SK-N-SH (cell line): ENCODE data around the gene NUP88. TPM values are rescaled to one million over a fixed set of nuclear protein-coding genes. Genes with fewer than 3 reads are reported as not detected.
A peak's percentile ranks its signal among the peaks of the same experiment; 100 is the strongest.

Source experiments
- CTCF ChIA-PET: fragments of 300-600, 350-600 bp; formaldehyde crosslinking; extraction: SDS; loops from one replicate; lab custom pipeline; 2021; lab: Yijun Ruan, JAX
- POLR2A ChIA-PET: fragments of 350-600 bp; sonication (Branson Sonifier 250); formaldehyde crosslinking; extraction: SDS; loops from one replicate; lab custom pipeline; 2020; ENCODE audit warnings: antibody characterized with exemption, inconsistent platforms; lab: Yijun Ruan, JAX
- DNase-seq: peaks from one replicate; pipeline ENCODE4 v3.0.0; 2012
- H2AFZ ChIP-seq: fragments of 200-600 bp; sonication (generic); 2 replicates; pipeline ENCODE4 v1.8.1; 2016; ENCODE audit warnings: antibody characterized with exemption, mild to moderate bottlenecking, low read depth
- H3F3A ChIP-seq: fragments of 200-600 bp; sonication (generic); replicated peaks from 2 replicates; pipeline ENCODE3; 2016; ENCODE audit warnings: antibody characterized with exemption, mild to moderate bottlenecking; ENCODE audit not compliant: insufficient read depth
- H3K27ac ChIP-seq, 2 experiments: fragments of 200-500 bp in 1 of 2; fragments of 200-600 bp in 1 of 2; sonication (Bioruptor generic) in 1 of 2; sonication (generic), shearing (Covaris generic) in 1 of 2; 2 replicates each; pipeline versions ENCODE4 v1.5.1 to v1.6.1; 2014 to 2016; ENCODE audit warnings: low read depth in 2 of 2, inconsistent platforms in 1 of 2, low read length in 1 of 2, mild to moderate bottlenecking in 1 of 2, mixed read lengths in 1 of 2
- H3K27me3 ChIP-seq: fragments of 200-600 bp; sonication (generic), shearing (Covaris generic); 2 replicates; pipeline ENCODE4 v1.6.1; 2016; ENCODE audit warnings: mixed run types; ENCODE audit not compliant: insufficient read depth
- H3K36me3 ChIP-seq, 2 experiments: fragments of 200-500 bp in 1 of 2; fragments of 200-600 bp in 1 of 2; sonication (Bioruptor generic) in 1 of 2; sonication (generic) in 1 of 2; replicated peaks in 1 of 2; 2 replicates each; pipeline versions ENCODE3 to v1.5.1; 2014 to 2016; ENCODE audit warnings: low read length in 1 of 2, mild to moderate bottlenecking in 1 of 2; ENCODE audit not compliant: insufficient read depth in 2 of 2, control insufficient read depth in 1 of 2
- H3K4me1 ChIP-seq, 2 experiments: fragments of 200-500 bp in 1 of 2; fragments of 200-600 bp in 1 of 2; sonication (Bioruptor generic) in 1 of 2; sonication (generic), shearing (Covaris generic) in 1 of 2; 2 replicates each; pipeline versions ENCODE4 v1.5.1 to v1.6.1; 2014 to 2016; ENCODE audit warnings: low read depth in 1 of 2, low read length in 1 of 2, mixed run types in 1 of 2; ENCODE audit not compliant: insufficient read depth in 2 of 2, control insufficient read depth in 1 of 2
- H3K4me2 ChIP-seq: fragments of 200-600 bp; sonication (generic), shearing (Covaris generic); 2 replicates; pipeline ENCODE4 v1.6.1; 2017; ENCODE audit warnings: mixed run types
- H3K4me3 ChIP-seq, 2 experiments: fragments of 200-500 bp in 1 of 2; fragments of 200-600 bp in 1 of 2; sonication (Bioruptor generic) in 1 of 2; sonication (generic), shearing (Covaris generic) in 1 of 2; 2 replicates each; pipeline versions ENCODE4 v1.5.1 to v1.8.1; 2014 to 2016; ENCODE audit warnings: low read depth in 2 of 2, inconsistent platforms in 1 of 2, low read length in 1 of 2, mild to moderate bottlenecking in 1 of 2, mixed read lengths in 1 of 2, moderate library complexity in 1 of 2
- H3K79me2 ChIP-seq: fragments of 200-600 bp; sonication (generic); 2 replicates; pipeline ENCODE4 v1.8.1; 2017; ENCODE audit warnings: mild to moderate bottlenecking; ENCODE audit not compliant: insufficient read depth
- H3K9ac ChIP-seq: fragments of 200-600 bp; sonication (generic); 2 replicates; pipeline ENCODE4 v1.6.1; 2017; ENCODE audit warnings: mixed run types
- H3K9me2 ChIP-seq: fragments of 200-600 bp; sonication (generic); 2 replicates; pipeline ENCODE4 v1.6.1; 2017; ENCODE audit warnings: mixed run types
- H3K9me3 ChIP-seq: fragments of 200-600 bp; sonication (generic); 2 replicates; pipeline ENCODE4 v1.6.1; 2017; ENCODE audit warnings: mixed run types, mild to moderate bottlenecking, moderate library complexity
- H4K20me1 ChIP-seq: fragments of 200-600 bp; sonication (generic); 2 replicates; pipeline ENCODE4 v1.6.1; 2017; ENCODE audit warnings: mild to moderate bottlenecking, mixed run types; ENCODE audit not compliant: insufficient read depth
- CHD2 ChIP-seq: fragments of 150-350 bp; IDR thresholded peaks from 2 replicates; pipeline ENCODE4 v1.6.1; 2018; ENCODE audit warnings: low read length; ENCODE audit not compliant: partially characterized antibody
- EP300 ChIP-seq, 2 experiments: IDR thresholded peaks; 2 replicates each; pipeline versions ENCODE4 v1.4.0 to v1.6.1; 2012; ENCODE audit warnings: borderline replicate concordance in 1 of 2, low read depth in 1 of 2, low read length in 1 of 2
- EZH2phosphoT487 ChIP-seq: fragments of 200-600 bp; sonication (generic); IDR thresholded peaks from 2 replicates; pipeline ENCODE4 v1.6.1; 2017; ENCODE audit warnings: low read depth, mixed run types, mild to moderate bottlenecking, antibody characterized with exemption, moderate library complexity, borderline replicate concordance
- GABPA ChIP-seq: IDR thresholded peaks from 2 replicates; pipeline ENCODE4 v1.4.0; 2012; ENCODE audit warnings: low read depth, mild to moderate bottlenecking
- NFIC ChIP-seq: IDR thresholded peaks from 2 replicates; pipeline ENCODE4 v1.4.0; 2012; ENCODE audit warnings: borderline replicate concordance
- NRF1 ChIP-seq: IDR thresholded peaks from 2 replicates; pipeline ENCODE4 v1.6.1; 2012; ENCODE audit warnings: low read depth, mild to moderate bottlenecking, low read length
- POLR2AphosphoS5 ChIP-seq: IDR thresholded peaks from 2 replicates; pipeline ENCODE4 v1.6.1; 2012; ENCODE audit warnings: low read depth, low read length
- RCOR1 ChIP-seq: fragments of 150-350 bp; IDR thresholded peaks from 2 replicates; pipeline ENCODE4 v1.6.1; 2017; ENCODE audit warnings: antibody characterized with exemption, low read length
- RFX5 ChIP-seq: IDR thresholded peaks from 2 replicates; pipeline ENCODE4 v1.6.1; 2012; ENCODE audit warnings: mild to moderate bottlenecking, improper control_type of control experiment, low read length
- RXRA ChIP-seq: IDR thresholded peaks from 2 replicates; pipeline ENCODE4 v1.4.0; 2012; ENCODE audit warnings: low read depth, mild to moderate bottlenecking, borderline replicate concordance
- TCF12 ChIP-seq: IDR thresholded peaks from 2 replicates; pipeline ENCODE4 v1.4.0; 2012
- WGBS: methylation state at CpG from one replicate; pipeline ENCODE4 v1.1.6; 2017; ENCODE audit warnings: low lambda C conversion rate; 5-methylcytosine and 5-hydroxymethylcytosine counted together
- polyA plus RNA-seq, 3 experiments: library from polyadenylated mRNA; depleted of rRNA; stranded (reverse); fragments of >200 nt; gene quantifications; 2 replicates each; pipeline ENCODE4 v1.2.3, GENCODE V29; 2012
- TF ChIP-seq, protein P1 (sequence below): IDR thresholded peaks from 2 replicates; pipeline ENCODE4 v1.4.0; 2012; ENCODE audit warnings: low read depth
- TF ChIP-seq, protein P2 (sequence below): fragments of 150-350 bp; IDR thresholded peaks from 2 replicates; pipeline ENCODE4 v1.6.1; 2017; ENCODE audit warnings: antibody characterized with exemption, low read length, low read depth, borderline replicate concordance
- TF ChIP-seq, protein P3 (sequence below): IDR thresholded peaks from 2 replicates; pipeline ENCODE4 v1.4.0; 2012; ENCODE audit warnings: low read depth, borderline replicate concordance

NUP88 gene
- polyA plus RNA-seq, 1 of the 3 experiments (the other 2 are of a cell fraction): 54.1 TPM

DNA sequence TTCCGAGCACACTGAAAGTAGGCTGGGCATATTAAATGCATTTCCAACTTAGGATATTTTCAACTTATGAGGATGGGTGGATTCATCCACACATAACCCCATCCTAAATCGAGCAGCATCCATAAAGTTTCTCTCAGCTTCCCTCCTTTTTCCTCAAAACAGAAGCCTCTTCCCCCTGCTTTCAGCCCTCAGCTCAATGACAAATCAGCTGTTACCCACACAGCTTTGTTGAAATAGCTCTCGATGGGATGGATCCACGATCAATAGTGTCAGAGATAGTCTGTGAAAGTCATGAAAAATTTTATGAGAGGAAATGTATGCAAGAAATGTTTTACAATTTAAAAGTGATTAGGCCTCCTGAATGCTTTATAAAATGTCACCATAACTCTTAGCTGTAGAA, 46.8 kb upstream of the NUP88 start:
- Histone ChIP-seq H3K27ac (no peak overlapping the region), H3K4me3 (peak overlapping the region in 1 of 2 experiments; percentile 98; a peak in 2 of 4 replicates), H3K36me3 (peaks cover 3 to 9% of the 10 kb centered on the region in 2 experiments), H3K79me2 (peaks cover 73% of the 10 kb centered on the region), H3K27me3 (no peaks in the 10 kb centered on the region), H3K9ac (peak overlapping the region; percentile 74; the same call in 1 of the 2 replicates), H4K20me1 (peaks cover 14% of the 10 kb centered on the region), H3F3A (peaks cover 12% of the 10 kb centered on the region), H3K9me2 (no peaks in the 10 kb centered on the region), H2AFZ (no peak overlapping the region), H3K4me2 (peak overlapping the region; percentile 95), H3K4me1 (peaks cover 0 to 13% of the 10 kb centered on the region in 2 experiments; a peak in 2 of 4 replicates), H3K9me3 (no peaks in the 10 kb centered on the region)
- WGBS: 84% methylated on average over 4 of the region's 4 CpGs
- no peak for DNase-seq
- ChIA-PET CTCF (interaction anchor here (0.6 to 7.9 kb wide), 2 partner anchors 19 to 26 kb away, joined by 4 to 66 read pairs; partner anchors contain the start of genes C1QBP and DERL2), POLR2A (interaction anchor here (1.1 kb wide), 1 partner anchor 20 kb away, joined by 4 read pairs; the partner anchor contains the start of genes DERL2 and MIS12)
- TF ChIP-seq NFIC (no peak), RFX5 (no peak), EZH2phosphoT487 (no peak), GABPA (no peak), EP300 (IDR thresholded peaks at IDR 0.05; ENCODE audit: borderline replicate concordance in 1 of 2, low read depth in 1 of 2, low read length in 1 of 2) (no peak), CHD2 (no peak), POLR2AphosphoS5 (no peak), RCOR1 (no peak), RXRA (no peak), TCF12 (no peak), NRF1 (no peak)
- TF ChIP-seq, protein P1, sequence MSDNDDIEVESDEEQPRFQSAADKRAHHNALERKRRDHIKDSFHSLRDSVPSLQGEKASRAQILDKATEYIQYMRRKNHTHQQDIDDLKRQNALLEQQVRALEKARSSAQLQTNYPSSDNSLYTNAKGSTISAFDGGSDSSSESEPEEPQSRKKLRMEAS: no peak
- TF ChIP-seq, protein P2, sequence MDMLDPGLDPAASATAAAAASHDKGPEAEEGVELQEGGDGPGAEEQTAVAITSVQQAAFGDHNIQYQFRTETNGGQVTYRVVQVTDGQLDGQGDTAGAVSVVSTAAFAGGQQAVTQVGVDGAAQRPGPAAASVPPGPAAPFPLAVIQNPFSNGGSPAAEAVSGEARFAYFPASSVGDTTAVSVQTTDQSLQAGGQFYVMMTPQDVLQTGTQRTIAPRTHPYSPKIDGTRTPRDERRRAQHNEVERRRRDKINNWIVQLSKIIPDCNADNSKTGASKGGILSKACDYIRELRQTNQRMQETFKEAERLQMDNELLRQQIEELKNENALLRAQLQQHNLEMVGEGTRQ: no peak
- TF ChIP-seq, protein P3, sequence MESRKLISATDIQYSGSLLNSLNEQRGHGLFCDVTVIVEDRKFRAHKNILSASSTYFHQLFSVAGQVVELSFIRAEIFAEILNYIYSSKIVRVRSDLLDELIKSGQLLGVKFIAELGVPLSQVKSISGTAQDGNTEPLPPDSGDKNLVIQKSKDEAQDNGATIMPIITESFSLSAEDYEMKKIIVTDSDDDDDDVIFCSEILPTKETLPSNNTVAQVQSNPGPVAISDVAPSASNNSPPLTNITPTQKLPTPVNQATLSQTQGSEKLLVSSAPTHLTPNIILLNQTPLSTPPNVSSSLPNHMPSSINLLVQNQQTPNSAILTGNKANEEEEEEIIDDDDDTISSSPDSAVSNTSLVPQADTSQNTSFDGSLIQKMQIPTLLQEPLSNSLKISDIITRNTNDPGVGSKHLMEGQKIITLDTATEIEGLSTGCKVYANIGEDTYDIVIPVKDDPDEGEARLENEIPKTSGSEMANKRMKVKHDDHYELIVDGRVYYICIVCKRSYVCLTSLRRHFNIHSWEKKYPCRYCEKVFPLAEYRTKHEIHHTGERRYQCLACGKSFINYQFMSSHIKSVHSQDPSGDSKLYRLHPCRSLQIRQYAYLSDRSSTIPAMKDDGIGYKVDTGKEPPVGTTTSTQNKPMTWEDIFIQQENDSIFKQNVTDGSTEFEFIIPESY: no peak
